Dendritic cell treated with granulocyte-macrophage colony-stimulating factor and Interleukin-4, amounts not matched to agents 40 ng/mL and 50 ng/mL, for 4 days (primary cell): ENCODE data around the gene GMDS.
"Not testable (repeated sequence)": the region's sequence is repeated elsewhere in the genome, so short reads cannot be mapped to it uniquely, and the experiment has no call there.

Experiments used
- H3K27ac Mint-ChIP-seq: one replicate; pipeline ENCODE4 v1.8.0; 2022; ENCODE audit warnings: mild to moderate bottlenecking, mixed read lengths
- H3K27me3 Mint-ChIP-seq: one replicate; pipeline ENCODE4 v1.8.0; 2022; ENCODE audit warnings: mild to moderate bottlenecking, mixed read lengths
- H3K36me3 Mint-ChIP-seq: one replicate; pipeline ENCODE4 v1.8.0; 2022; ENCODE audit warnings: low read depth, mixed read lengths
- H3K4me1 Mint-ChIP-seq: one replicate; pipeline ENCODE4 v1.8.0; 2022; ENCODE audit warnings: low read depth, mixed read lengths
- H3K4me3 Mint-ChIP-seq: one replicate; pipeline ENCODE4 v1.8.0; 2022; ENCODE audit warnings: mild to moderate bottlenecking, moderate library complexity, mixed read lengths
- H3K9me3 Mint-ChIP-seq: one replicate; pipeline ENCODE4 v1.8.0; 2022; ENCODE audit warnings: mixed read lengths
- intact Hi-C: fragments of 100-400 bp; cut with micrococcal nuclease; formaldehyde crosslinking; loops from one replicate; pipeline ENCODE4 v1.15.0; 2022

Gene GMDS

GRCh38 chr6:1851681-1852456, 393.5 kb downstream of the GMDS start:
- no peak overlapping the region for H3K27ac Mint-ChIP-seq
- peaks cover 10% of the 10 kb centered on the region for H3K4me1 Mint-ChIP-seq
- no peaks in the 10 kb centered on the region for H3K36me3 Mint-ChIP-seq
- H3K4me3 Mint-ChIP-seq = no peak overlapping the region
- no peaks in the 10 kb centered on the region for H3K27me3 Mint-ChIP-seq
- intact Hi-C loops = no loop called here
- H3K9me3 Mint-ChIP-seq = no peaks in the 10 kb centered on the region

DNA sequence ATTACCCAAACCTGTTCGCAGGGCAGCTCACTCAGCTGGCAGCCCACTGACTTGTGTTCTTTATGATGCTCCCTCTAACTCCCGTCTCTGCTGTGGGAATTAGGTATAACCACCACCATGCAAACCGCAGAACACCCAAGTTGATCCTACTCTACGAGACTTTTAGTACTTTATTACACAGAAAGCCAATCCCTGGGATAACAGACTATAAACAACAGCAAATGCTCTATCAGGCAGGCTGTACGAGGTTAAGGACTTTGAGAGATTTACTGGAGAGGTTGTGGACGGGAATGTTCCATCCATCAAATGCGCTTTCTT, 394.6 kb downstream of the GMDS start:
- H3K4me1 Mint-ChIP-seq = peaks cover 6% of the 10 kb centered on the region
- no peaks in the 10 kb centered on the region for H3K27me3 Mint-ChIP-seq
- no peak overlapping the region for H3K4me3 Mint-ChIP-seq
- H3K9me3 Mint-ChIP-seq = no peaks in the 10 kb centered on the region
- H3K27ac Mint-ChIP-seq = no peak overlapping the region
- no peaks in the 10 kb centered on the region for H3K36me3 Mint-ChIP-seq
- intact Hi-C loops = no loop called here

- Mint-ChIP-seq H3K27ac (no peak overlapping the region), H3K4me3 (no peak overlapping the region), H3K27me3 (no peaks in the 10 kb centered on the region), H3K4me1 (peaks cover 6% of the 10 kb centered on the region), H3K9me3 (no peaks in the 10 kb centered on the region), H3K36me3 (no peaks in the 10 kb centered on the region)
- intact Hi-C loops = no loop called here
Measured at GRCh38 chr6:1850121-1850839, 395.1 kb downstream of the GMDS start.

DNA sequence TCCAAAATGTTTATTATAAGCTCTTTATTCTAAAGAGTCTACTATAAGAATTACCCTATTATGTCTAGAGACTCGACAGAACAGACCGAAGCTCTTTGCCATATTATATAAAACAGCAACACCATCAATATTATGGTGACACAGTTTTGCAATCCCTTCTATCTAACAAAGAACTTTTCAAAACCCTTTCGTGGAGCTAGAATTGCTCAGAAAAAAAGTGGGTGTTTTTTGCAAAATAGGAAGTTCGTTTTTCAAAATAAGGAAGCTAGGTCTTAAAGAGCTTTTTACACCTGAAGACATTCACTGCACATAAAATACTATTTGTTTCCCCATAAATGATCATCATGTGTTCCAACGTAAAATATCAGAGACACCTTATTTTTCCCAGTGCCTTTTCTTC, 395.7 kb downstream of the GMDS start:
- Mint-ChIP-seq H3K4me3 (no peak overlapping the region), H3K36me3 (no peaks in the 10 kb centered on the region), H3K9me3 (no peaks in the 10 kb centered on the region), H3K27me3 (no peaks in the 10 kb centered on the region), H3K27ac (no peak overlapping the region), H3K4me1 (peaks cover 6% of the 10 kb centered on the region)
- intact Hi-C loops = no loop called here

GRCh38 chr6:1848752-1849151, 396.7 kb downstream of the GMDS start:
- no peaks in the 10 kb centered on the region for H3K36me3 Mint-ChIP-seq
- H3K9me3 Mint-ChIP-seq = no peaks in the 10 kb centered on the region
- H3K27me3 Mint-ChIP-seq = no peaks in the 10 kb centered on the region
- intact Hi-C loops = no loop called here
- H3K27ac Mint-ChIP-seq = no peak overlapping the region
- H3K4me3 Mint-ChIP-seq = no peak overlapping the region
- peaks cover 6% of the 10 kb centered on the region for H3K4me1 Mint-ChIP-seq

GRCh38 chr6:1846611-1847010, 398.8 kb downstream of the GMDS start:
- intact Hi-C loops = no loop called here
- Mint-ChIP-seq H3K4me1 (peaks cover 6% of the 10 kb centered on the region), H3K4me3 (no peak overlapping the region)

GRCh38 chr6:1845543-1845942, 399.9 kb downstream of the GMDS start:
- H3K9me3 Mint-ChIP-seq, H3K36me3 Mint-ChIP-seq, H3K4me3 Mint-ChIP-seq, H3K27me3 Mint-ChIP-seq, H3K27ac Mint-ChIP-seq, H3K4me1 Mint-ChIP-seq, intact Hi-C loops: not testable (repeated sequence)

More at GRCh38 chr6:1846611-1847010, 398.8 kb downstream of the GMDS start:
- Mint-ChIP-seq H3K9me3 (no peaks in the 10 kb centered on the region), H3K27ac (no peak overlapping the region), H3K36me3 (no peaks in the 10 kb centered on the region), H3K27me3 (no peaks in the 10 kb centered on the region)

DNA sequence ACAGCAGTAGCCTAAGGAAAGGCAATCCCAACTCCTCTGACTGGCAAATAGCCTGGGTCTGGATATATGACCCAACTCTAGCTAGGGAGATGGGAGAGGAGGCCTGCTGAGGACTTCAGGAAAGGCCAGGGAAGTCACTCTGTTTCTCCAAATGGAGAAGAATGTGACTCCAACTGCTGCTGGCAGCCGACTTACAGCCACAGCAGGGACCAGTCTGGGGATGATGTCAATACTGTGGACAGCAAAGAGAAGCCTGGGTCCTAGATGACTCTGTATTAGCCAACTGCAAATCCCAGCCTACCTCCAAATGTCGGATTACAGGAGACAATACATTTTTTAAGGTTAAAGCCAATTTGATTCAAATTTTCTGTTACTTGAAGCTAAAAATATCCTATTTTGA, 403.1 kb downstream of the GMDS start:
- no peaks in the 10 kb centered on the region for H3K4me1 Mint-ChIP-seq
- no peak overlapping the region for H3K4me3 Mint-ChIP-seq
- H3K27me3 Mint-ChIP-seq = no peaks in the 10 kb centered on the region
- H3K36me3 Mint-ChIP-seq = no peaks in the 10 kb centered on the region
- H3K27ac Mint-ChIP-seq = no peak overlapping the region
- no peaks in the 10 kb centered on the region for H3K9me3 Mint-ChIP-seq
- intact Hi-C loops = no loop called here

GRCh38 chr6:1841136-1841535, 404.3 kb downstream of the GMDS start:
- Mint-ChIP-seq H3K27ac (no peak overlapping the region), H3K36me3 (no peaks in the 10 kb centered on the region), H3K9me3 (no peaks in the 10 kb centered on the region), H3K4me1 (no peaks in the 10 kb centered on the region), H3K27me3 (no peaks in the 10 kb centered on the region), H3K4me3 (no peak overlapping the region)
- intact Hi-C loops = no loop called here

DNA sequence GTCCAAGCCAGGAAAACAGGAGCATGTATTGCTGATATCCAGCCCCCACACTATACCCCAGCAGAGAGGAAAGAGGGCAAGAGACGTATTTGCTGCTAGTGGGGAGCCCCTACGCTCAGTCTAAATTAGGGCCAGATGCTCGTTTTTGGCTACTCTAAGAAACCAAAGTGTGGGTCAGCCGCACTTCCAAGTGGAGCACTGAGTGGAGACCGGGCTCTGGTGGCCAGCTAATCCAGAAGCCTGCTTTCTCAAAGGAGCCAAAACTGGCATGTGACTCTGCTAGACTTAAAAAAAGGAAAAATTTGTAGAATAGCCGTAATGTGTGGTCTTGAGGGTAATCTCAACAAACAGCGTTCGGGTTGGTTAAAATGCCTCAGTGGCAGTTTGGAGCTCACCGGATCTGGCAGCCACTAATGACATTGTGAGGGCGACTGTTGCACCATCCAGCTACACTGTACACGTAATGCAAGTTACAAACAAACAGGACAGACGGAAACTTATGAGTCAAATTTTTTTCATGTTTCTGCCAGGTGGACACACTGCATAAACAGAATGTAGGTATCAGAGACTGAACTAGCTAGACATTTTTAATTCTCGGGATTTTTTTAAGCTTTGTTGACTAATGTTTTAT, 404.8 kb downstream of the GMDS start:
- intact Hi-C loops = no loop called here
- Mint-ChIP-seq H3K4me1 (no peaks in the 10 kb centered on the region), H3K9me3 (no peaks in the 10 kb centered on the region), H3K36me3 (no peaks in the 10 kb centered on the region), H3K27ac (no peak overlapping the region), H3K4me3 (no peak overlapping the region), H3K27me3 (no peaks in the 10 kb centered on the region)

DNA sequence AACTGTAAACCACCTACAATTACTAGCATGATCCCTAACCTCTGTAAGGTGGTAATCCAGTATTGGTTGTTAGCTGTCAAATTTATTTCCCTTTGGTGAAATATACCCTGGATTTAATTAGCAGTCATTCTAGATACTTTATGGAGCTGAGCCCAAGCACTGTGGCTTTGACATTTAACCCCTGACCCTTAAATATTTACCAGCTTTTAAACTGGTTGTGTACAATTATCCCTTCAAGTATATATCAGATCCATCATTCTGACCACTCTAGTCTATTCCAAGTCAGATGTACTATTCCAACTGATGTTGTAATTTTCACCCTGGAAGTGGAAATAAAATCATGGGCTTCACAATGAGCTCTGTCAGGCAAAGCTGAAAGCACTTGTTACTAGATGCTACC, 406.0 kb downstream of the GMDS start:
- H3K27ac Mint-ChIP-seq = no peak overlapping the region
- H3K9me3 Mint-ChIP-seq = no peaks in the 10 kb centered on the region
- H3K27me3 Mint-ChIP-seq = no peaks in the 10 kb centered on the region
- intact Hi-C loops = no loop called here
- no peaks in the 10 kb centered on the region for H3K36me3 Mint-ChIP-seq
- H3K4me3 Mint-ChIP-seq = no peak overlapping the region
- H3K4me1 Mint-ChIP-seq = no peaks in the 10 kb centered on the region

- Mint-ChIP-seq H3K4me1 (no peaks in the 10 kb centered on the region), H3K27ac (no peak overlapping the region), H3K27me3 (no peaks in the 10 kb centered on the region), H3K36me3 (no peaks in the 10 kb centered on the region), H3K9me3 (no peaks in the 10 kb centered on the region), H3K4me3 (no peak overlapping the region)
- intact Hi-C loops = no loop called here
Measured at GRCh38 chr6:1838604-1839213, 406.7 kb downstream of the GMDS start.

- no peak overlapping the region for H3K27ac Mint-ChIP-seq
- peaks cover 2% of the 10 kb centered on the region for H3K27me3 Mint-ChIP-seq
- no peaks in the 10 kb centered on the region for H3K9me3 Mint-ChIP-seq
- intact Hi-C loops = no loop called here
- no peaks in the 10 kb centered on the region for H3K36me3 Mint-ChIP-seq
- no peak overlapping the region for H3K4me3 Mint-ChIP-seq
- no peaks in the 10 kb centered on the region for H3K4me1 Mint-ChIP-seq
Measured at GRCh38 chr6:1837826-1838225, 407.6 kb downstream of the GMDS start.

- no peak overlapping the region for H3K4me3 Mint-ChIP-seq
- H3K9me3 Mint-ChIP-seq = no peaks in the 10 kb centered on the region
- intact Hi-C loops = no loop called here
- H3K36me3 Mint-ChIP-seq = no peaks in the 10 kb centered on the region
- no peak overlapping the region for H3K27ac Mint-ChIP-seq
- H3K4me1 Mint-ChIP-seq = no peaks in the 10 kb centered on the region
- H3K27me3 Mint-ChIP-seq = peaks cover 2% of the 10 kb centered on the region
Measured at GRCh38 chr6:1836690-1837089, 408.7 kb downstream of the GMDS start.
